A549 (cell line): Measurements from ENCODE around the gene ATP5MC3. TPM values are rescaled to one million over a fixed set of nuclear protein-coding genes. Genes with fewer than 3 reads are reported as not detected.

ENCODE experiments used
- ATAC-seq, 2 experiments: fragments of 200-7000 bp in 1 of 2; fragments of >200 bp in 1 of 2; cut with Nextera tagmentation in 1 of 2; cut with Tn5 transposase in 1 of 2; 3 replicates each; pipeline versions ENCODE4 v1.8.0 to v1.9.1; 2018 to 2020; ENCODE audit warnings: mild to moderate bottlenecking in 1 of 2, moderate library complexity in 1 of 2
- CTCF ChIA-PET: fragments of 300-600 bp; sonication (Branson Sonifier 250); formaldehyde crosslinking; extraction: SDS; loops from one replicate; lab custom pipeline; 2021; ENCODE audit warnings: antibody characterized with exemption, inconsistent platforms; lab: Yijun Ruan, JAX
- POLR2A ChIA-PET: fragments of 350-600 bp; formaldehyde crosslinking; extraction: SDS; loops from one replicate; lab custom pipeline; 2021; ENCODE audit warnings: antibody characterized with exemption, inconsistent platforms; lab: Yijun Ruan, JAX
- DNase-seq, 2 experiments: peaks; one replicate each; pipeline versions ENCODE4 v3.0.0 to v3.0.0-alpha.2; 2011 to 2016; ENCODE audit warnings: low read depth in 1 of 2, low spot score in 1 of 2
- FAIRE-seq: peaks from 2 replicates; lab custom pipeline; 2011; peaks lifted over from hg19 to GRCh38; lab: Jason Lieb, UNC
- H3K27ac ChIP-seq, 2 experiments: fragments of >200 bp; sonication (Bioruptor Twin); formaldehyde crosslinking; 3 replicates each; pipeline ENCODE4 v1.5.1; 2016 to 2017
- H3K4me1 ChIP-seq: fragments of >200 bp; sonication (Bioruptor Twin); formaldehyde crosslinking; 3 replicates; pipeline ENCODE4 v1.6.1; 2016
- H3K4me2 ChIP-seq: fragments of >200 bp; sonication (Bioruptor Twin); formaldehyde crosslinking; 3 replicates; pipeline ENCODE4 v1.6.1; 2016
- H3K4me3 ChIP-seq: fragments of >200 bp; sonication (Bioruptor Twin); formaldehyde crosslinking; 3 replicates; pipeline ENCODE4 v1.5.1; 2016
- H3K9me3 ChIP-seq: fragments of >200 bp; sonication (Bioruptor Twin); formaldehyde crosslinking; 3 replicates; pipeline ENCODE4 v1.6.1; 2016
- BCL3 ChIP-seq: fragments of >200 bp; sonication (Bioruptor Twin); formaldehyde crosslinking; IDR thresholded peaks from 3 replicates; pipeline ENCODE4 v1.6.1; 2016
- CBX2 ChIP-seq: fragments of 200-600 bp; sonication (generic); IDR thresholded peaks from 2 replicates; pipeline ENCODE4 v1.6.1; 2016; ENCODE audit warnings: low read depth, mild to moderate bottlenecking, borderline replicate concordance
- CEBPB ChIP-seq, 2 experiments: fragments of >200 bp in 1 of 2; sonication (Bioruptor Twin) in 1 of 2; formaldehyde crosslinking in 1 of 2; IDR thresholded peaks; 2 replicates each; pipeline ENCODE4 v1.6.1; 2012 to 2016
- CHD4 ChIP-seq: fragments of 200-600 bp; sonication (generic); IDR thresholded peaks from 2 replicates; pipeline ENCODE4 v1.6.1; 2016; ENCODE audit warnings: antibody characterized with exemption, mild to moderate bottlenecking, borderline replicate concordance
- EHF ChIP-seq: fragments of 250-450 bp; sonication (Bioruptor Pico); IDR thresholded peaks from 2 replicates; pipeline ENCODE4 v1.5.0; 2020; ENCODE audit warnings: mild to moderate bottlenecking
- EHMT2 ChIP-seq: fragments of 200-600 bp; sonication (generic); IDR thresholded peaks from 2 replicates; pipeline ENCODE4 v1.6.1; 2016; ENCODE audit warnings: antibody characterized with exemption, low read depth, mild to moderate bottlenecking, moderate library complexity
- ESRRA ChIP-seq: fragments of 150-350 bp; IDR thresholded peaks from 2 replicates; pipeline ENCODE4 v1.6.1; 2014; ENCODE audit warnings: mild to moderate bottlenecking, low read length, borderline replicate concordance
- FOSB ChIP-seq: fragments of 250-450 bp; sonication (Bioruptor Pico); IDR thresholded peaks from 2 replicates; pipeline ENCODE4 v1.5.0; 2020; ENCODE audit warnings: mild to moderate bottlenecking, moderate library complexity
- FOSL2 ChIP-seq, 2 experiments: fragments of 450-650 bp in 1 of 2; fragments of >200 bp in 1 of 2; sonication (Bioruptor Twin) in 1 of 2; formaldehyde crosslinking; IDR thresholded peaks; 2 replicates each; pipeline versions ENCODE4 v1.5.0 to v1.6.1; 2016 to 2020; ENCODE audit warnings: mild to moderate bottlenecking in 1 of 2, moderate library complexity in 1 of 2
- GATA3 ChIP-seq: IDR thresholded peaks from 2 replicates; pipeline ENCODE4 v1.6.1; 2012; ENCODE audit warnings: borderline replicate concordance
- HOXA7 ChIP-seq: fragments of 250-450 bp; sonication (Bioruptor Pico); IDR thresholded peaks from 2 replicates; pipeline ENCODE4 v1.5.0; 2020; ENCODE audit warnings: mild to moderate bottlenecking, moderate library complexity
- HOXB13 ChIP-seq: fragments of 250-450 bp; sonication (Bioruptor Pico); IDR thresholded peaks from 2 replicates; pipeline ENCODE4 v1.5.0; 2020; ENCODE audit warnings: low read depth, mild to moderate bottlenecking, moderate library complexity
- HOXB5 ChIP-seq: fragments of 250-450 bp; sonication (Bioruptor Pico); IDR thresholded peaks from 2 replicates; pipeline ENCODE4 v1.5.0; 2020; ENCODE audit warnings: mild to moderate bottlenecking, moderate library complexity
- JUNB ChIP-seq: fragments of >200 bp; sonication (Bioruptor Twin); formaldehyde crosslinking; IDR thresholded peaks from 2 replicates; pipeline ENCODE4 v1.6.1; 2016
- KDM1A ChIP-seq: fragments of 200-600 bp; sonication (generic); IDR thresholded peaks from 2 replicates; pipeline ENCODE4 v1.6.1; 2016; ENCODE audit warnings: low read depth, mild to moderate bottlenecking
- KDM5A ChIP-seq: fragments of 200-600 bp; sonication (generic); IDR thresholded peaks from 2 replicates; pipeline ENCODE4 v1.6.1; 2016; ENCODE audit warnings: antibody characterized with exemption, mild to moderate bottlenecking
- NPAS2 ChIP-seq: fragments of 250-450 bp; sonication (Bioruptor Pico); IDR thresholded peaks from 2 replicates; pipeline ENCODE4 v1.8.0; 2022; ENCODE audit warnings: mild to moderate bottlenecking, moderate library complexity, borderline replicate concordance
- POLR2A ChIP-seq: IDR thresholded peaks from 2 replicates; pipeline ENCODE4 v1.6.1; 2012; ENCODE audit warnings: mild to moderate bottlenecking, low read length
- RAD21 ChIP-seq, 2 experiments: fragments of >200 bp in 1 of 2; sonication (Bioruptor Twin) in 1 of 2; formaldehyde crosslinking in 1 of 2; IDR thresholded peaks in 1 of 2; conservative IDR thresholded peaks in 1 of 2; 2 replicates in 1 of 2; 3 replicates in 1 of 2; pipeline ENCODE4 v1.6.1; 2012 to 2018; ENCODE audit warnings: inconsistent platforms in 1 of 2
- RARB ChIP-seq: fragments of 250-450 bp; sonication (Bioruptor Pico); IDR thresholded peaks from 2 replicates; pipeline ENCODE4 v1.8.0; 2021; ENCODE audit warnings: mild to moderate bottlenecking, moderate library complexity
- ZFP36 ChIP-seq: fragments of 450-650 bp; IDR thresholded peaks from 2 replicates; pipeline ENCODE4 v1.6.1; 2014; ENCODE audit warnings: borderline replicate concordance; ENCODE audit not compliant: partially characterized antibody
- ZNF302 ChIP-seq: fragments of 250-450 bp; sonication (Bioruptor Pico); IDR thresholded peaks from 2 replicates; pipeline ENCODE4 v1.9.0; 2021; ENCODE audit warnings: inconsistent platforms, mild to moderate bottlenecking, moderate library complexity
- ZSCAN20 ChIP-seq: fragments of 250-450 bp; sonication (Bioruptor Pico); IDR thresholded peaks from 2 replicates; pipeline ENCODE4 v1.8.0; 2022; ENCODE audit warnings: mild to moderate bottlenecking, moderate library complexity
- WGBS: methylation state at CpG from one replicate; pipeline ENCODE4 v1.1.6; 2017; ENCODE audit errors: missing lambda C conversion rate; 5-methylcytosine and 5-hydroxymethylcytosine counted together
- polyA plus RNA-seq, 4 experiments: library from polyadenylated mRNA; depleted of rRNA in 3 of 4; stranded (reverse); fragments of >200 nt; fragmentation: RNase III in 1 of 4; extraction: RNeasy Plus Mini Kit Qiagen cat#74134 plus additional on column Dnase treatment in 1 of 4; gene quantifications; 2 replicates in 3 of 4; 3 replicates in 1 of 4; pipeline ENCODE4 v1.2.3, GENCODE V29; 2011 to 2017

The ATP5MC3 gene
- polyA plus RNA-seq, 2 of the 4 experiments (the other 2 are of a cell fraction) = 437 to 642 TPM

- 37% methylated on average over 5 of the region's 5 CpGs for WGBS
- POLR2A ChIA-PET = interaction anchor here (2.7 kb wide), 1 partner anchor 13 kb away, joined by 8 read pairs; the partner anchor contains the start of gene ATF2
- Histone ChIP-seq H3K4me3 (peak overlapping the region; percentile 82), H3K4me1 (peaks cover 15% of the 10 kb centered on the region; the same call in 2 of the 3 replicates), H3K4me2 (peak overlapping the region; percentile 95), H3K27ac (peak overlapping the region; percentile 83 to 93), H3K9me3 (no peaks in the 10 kb centered on the region)
- TF ChIP-seq ZNF302 (CRISPR knock-in tag) = no peak
- 0 out of 2 replicates have a peak, but pooled peaks have one; percentile 21 for TF ChIP-seq EHMT2
- ATAC-seq = no peak
- peak in 1 of 2 experiments; percentile 5 for DNase-seq
- CTCF ChIA-PET = interaction anchor here (1.1 kb wide), 1 partner anchor 152 kb away, joined by 3 read pairs; no protein-coding TSS in a partner anchor
- no peak for FAIRE-seq
Measured at GRCh38 chr2:175181877-175182308, 383 bp upstream of the ATP5MC3 start.

GRCh38 chr2:175180701-175181103 lies 808 bp downstream of the ATP5MC3 start:
- POLR2A ChIA-PET = interaction anchor here (2.7 kb wide), 1 partner anchor 12 kb away, joined by 8 read pairs; the partner anchor contains the start of gene ATF2
- peak; percentile 33 to 40 for DNase-seq
- peaks cover 15% of the 10 kb centered on the region; the same call in 2 of the 3 replicates for H3K4me1 ChIP-seq

GRCh38 chr2:175176624-175177023 lies 4.9 kb downstream of the ATP5MC3 start:
- TF ChIP-seq BCL3 (no peak), HOXB13 (CRISPR knock-in tag) (no peak), CEBPB (IDR thresholded peaks at IDR 0.05) (no peak), HOXA7 (CRISPR knock-in tag) (no peak), KDM5A (no peak), ZNF302 (CRISPR knock-in tag) (no peak), EHF (no peak), KDM1A (no peak), FOSL2 (IDR thresholded peaks at IDR 0.05) (no peak), FOSL2 (CRISPR knock-in tag; IDR thresholded peaks at IDR 0.05) (no peak), NPAS2 (no peak), GATA3 (no peak), ZFP36 (no peak)
- no peak overlapping the region for H3K27ac ChIP-seq
- CTCF ChIA-PET = interaction anchor here (1.2 kb wide), 1 partner anchor 8 kb away, joined by 4 read pairs; the partner anchor contains the start of gene ATF2
- POLR2A ChIA-PET = no interaction called here
- FAIRE-seq (no peak), DNase-seq (no peak), ATAC-seq (no peak)
- 59% methylated on average over 5 of the region's 5 CpGs for WGBS
- H3K4me1 ChIP-seq = peaks cover 10% of the 10 kb centered on the region; the same call in 2 of the 3 replicates
- no peak overlapping the region for H3K4me2 ChIP-seq
- H3K9me3 ChIP-seq = no peaks in the 10 kb centered on the region
- no peak overlapping the region for H3K4me3 ChIP-seq

More at GRCh38 chr2:175180701-175181103, 808 bp downstream of the ATP5MC3 start:
- no peak for TF ChIP-seq HOXB5 (CRISPR knock-in tag)
- 0 out of 2 replicates have a peak, but pooled peaks have one; percentile 32 for TF ChIP-seq ESRRA
- 3% methylated on average over 10 of the region's 10 CpGs for WGBS
- no peak for FAIRE-seq
- Histone ChIP-seq H3K4me2 (peak overlapping the region; percentile 95), H3K9me3 (no peaks in the 10 kb centered on the region), H3K4me3 (peak overlapping the region; percentile 82), H3K27ac (peak overlapping the region; percentile 83 to 93)
- CTCF ChIA-PET = interaction anchor here (1.1 kb wide), 1 partner anchor 15 kb away, joined by 3 read pairs; no protein-coding TSS in a partner anchor
- ATAC-seq = peak; percentile 79 to 84

GRCh38 chr2:175175896-175176295 lies 5.6 kb downstream of the ATP5MC3 start:
- H3K4me1 ChIP-seq = peaks cover 10% of the 10 kb centered on the region; the same call in 2 of the 3 replicates
- CTCF ChIA-PET = interaction anchor here (0.6 kb wide), 1 partner anchor 106 kb away, joined by 3 read pairs; no protein-coding TSS in a partner anchor
- ATAC-seq = no peak

More at GRCh38 chr2:175175896-175176295, 5.6 kb downstream of the ATP5MC3 start:
- no peak overlapping the region for H3K4me3 ChIP-seq
- H3K27ac ChIP-seq = no peak overlapping the region
- WGBS = 88% methylated on average over 1 of the region's 1 CpG
- no peaks in the 10 kb centered on the region for H3K9me3 ChIP-seq
- TF ChIP-seq GATA3 (no peak), FOSB (CRISPR knock-in tag) (no peak), KDM1A (no peak), JUNB (no peak), POLR2A (no peak), ZFP36 (no peak), KDM5A (no peak), FOSL2 (IDR thresholded peaks at IDR 0.05) (no peak), FOSL2 (CRISPR knock-in tag; IDR thresholded peaks at IDR 0.05) (no peak), CHD4 (no peak), ZNF302 (CRISPR knock-in tag) (no peak), RAD21 (conservative IDR thresholded peaks at IDR 0.05 in 1 of 2, IDR thresholded peaks at IDR 0.05 in 1 of 2) (no peak), RARB (no peak), ZSCAN20 (CRISPR knock-in tag) (no peak), CBX2 (no peak)
- POLR2A ChIA-PET = no interaction called here
- H3K4me2 ChIP-seq = no peak overlapping the region
- FAIRE-seq (no peak), DNase-seq (no peak)
